Mesothelial cell of epicardium (in vitro differentiated cells): ENCODE measurements around the gene SLC16A4. TPM values are rescaled to one million over a fixed set of nuclear protein-coding genes. Genes with fewer than 3 reads are reported as not detected.
"Not testable (repeated sequence)": the region's sequence is repeated elsewhere in the genome, so short reads cannot be mapped to it uniquely, and the experiment has no call there.

Source experiments
- DNase-seq, 2 experiments: peaks; one replicate each; pipeline ENCODE4 v3.0.0; 2021; ENCODE audit warnings: low spot score in 2 of 2; ENCODE audit not compliant: unreplicated experiment in 2 of 2
- H3K27ac Mint-ChIP-seq: 2 replicates; pipeline ENCODE4 v1.8.0; 2021; ENCODE audit warnings: mixed read lengths
- H3K27me3 Mint-ChIP-seq: 2 replicates; pipeline ENCODE4 v1.8.0; 2021; ENCODE audit warnings: low read depth, mixed read lengths
- H3K36me3 Mint-ChIP-seq: 2 replicates; pipeline ENCODE4 v1.8.0; 2021; ENCODE audit warnings: mixed read lengths
- H3K4me1 Mint-ChIP-seq: 2 replicates; pipeline ENCODE4 v1.8.0; 2021; ENCODE audit warnings: mixed read lengths
- H3K4me3 Mint-ChIP-seq: 2 replicates; pipeline ENCODE4 v1.8.0; 2021; ENCODE audit warnings: mild to moderate bottlenecking, moderate library complexity, mixed read lengths
- H3K9me3 Mint-ChIP-seq: 2 replicates; pipeline ENCODE4 v1.8.0; 2021; ENCODE audit warnings: mixed read lengths
- CTCF ChIP-seq: fragments of 200-600 bp; sonication (generic); IDR thresholded peaks from one replicate; pipeline ENCODE4 v1.5.0; 2021; ENCODE audit warnings: antibody characterized with exemption; ENCODE audit not compliant: unreplicated experiment
- total RNA-seq: library from RNA; stranded (reverse); gene quantifications from 3 replicates; pipeline ENCODE4 v1.2.1, GENCODE V29; 2021

SLC16A4 gene
- total RNA-seq: 13.7 to 14.4 TPM (median 13.7 TPM) in 3 replicates

GRCh38 chr1:110390692-110391245, at the start of gene SLC16A4:
SLC16A4 (minus strand) TSS chr1:110391026; CDS start chr1:110389323, 1,703 bp downstream.
- peaks cover 35% of the 10 kb centered on the region for H3K4me1 Mint-ChIP-seq
- TF ChIP-seq CTCF: no peak
- no peak for DNase-seq
- no peaks in the 10 kb centered on the region for H3K27me3 Mint-ChIP-seq
- H3K9me3 Mint-ChIP-seq: no peaks in the 10 kb centered on the region
- peaks cover 15% of the 10 kb centered on the region for H3K36me3 Mint-ChIP-seq
- H3K27ac Mint-ChIP-seq: peak within 1 kb of the TSS; percentile 94
- H3K4me3 Mint-ChIP-seq: peak within 1 kb of the TSS; percentile 56

- DNase-seq, H3K36me3 Mint-ChIP-seq, H3K27me3 Mint-ChIP-seq, H3K4me3 Mint-ChIP-seq, H3K9me3 Mint-ChIP-seq: not testable (repeated sequence)
- Mint-ChIP-seq H3K4me1 (peaks cover 67% of the 10 kb centered on the region), H3K27ac (peak overlapping the region; percentile 94)
Measured at GRCh38 chr1:110439873-110440272, 49.0 kb upstream of the SLC16A4 start.

- H3K27me3 Mint-ChIP-seq: no peaks in the 10 kb centered on the region
- H3K4me1 Mint-ChIP-seq: peaks cover 75% of the 10 kb centered on the region
- H3K36me3 Mint-ChIP-seq: no peaks in the 10 kb centered on the region
- no peak for DNase-seq
- no peaks in the 10 kb centered on the region for H3K9me3 Mint-ChIP-seq
- H3K4me3 Mint-ChIP-seq: no peak overlapping the region
- no peak for TF ChIP-seq CTCF
- peak overlapping the region; percentile 94 for H3K27ac Mint-ChIP-seq
Measured at GRCh38 chr1:110438893-110439292, 48.1 kb upstream of the SLC16A4 start.

GRCh38 chr1:110437645-110438299, 46.9 kb upstream of the SLC16A4 start:
- H3K27me3 Mint-ChIP-seq, DNase-seq, H3K9me3 Mint-ChIP-seq, H3K4me3 Mint-ChIP-seq, H3K36me3 Mint-ChIP-seq: not testable (repeated sequence)
- H3K4me1 Mint-ChIP-seq: peaks cover 86% of the 10 kb centered on the region
- H3K27ac Mint-ChIP-seq: peak overlapping the region; percentile 94

GRCh38 chr1:110436635-110437034, 45.8 kb upstream of the SLC16A4 start:
- Mint-ChIP-seq H3K9me3 (no peaks in the 10 kb centered on the region), H3K27ac (peak overlapping the region; percentile 94), H3K4me3 (no peak overlapping the region), H3K27me3 (no peaks in the 10 kb centered on the region), H3K4me1 (peaks cover 81% of the 10 kb centered on the region), H3K36me3 (no peaks in the 10 kb centered on the region)
- DNase-seq: peak; percentile 29 to 59
- TF ChIP-seq CTCF: no peak

GRCh38 chr1:110434946-110435345, 44.1 kb upstream of the SLC16A4 start:
- no peak for DNase-seq
- Mint-ChIP-seq H3K36me3 (no peaks in the 10 kb centered on the region), H3K4me3 (no peak overlapping the region), H3K27me3 (no peaks in the 10 kb centered on the region), H3K27ac (peak overlapping the region; percentile 94), H3K4me1 (peaks cover 70% of the 10 kb centered on the region), H3K9me3 (no peaks in the 10 kb centered on the region)
- no peak for TF ChIP-seq CTCF
